ENCODE data around the gene APBA2.

Gene APBA2

GRCh38 chr15:29062179-29062591 lies 176.4 kb downstream of the APBA2 start:
- Histone ChIP-seq H3K4me3 (ENCODE audit: low read depth in 1 of 2, low read length in 2 of 2) (no peak overlapping the region), H3K9ac (ENCODE audit: low read depth in 1 of 2, low read length in 2 of 2) (no peak overlapping the region), H3K27ac (ENCODE audit: low read depth, low read length) (no peak overlapping the region), H3K4me1 (ENCODE audit: control insufficient read depth in 1 of 2, insufficient read depth in 2 of 2, low read length in 2 of 2) (no peaks in the 10 kb centered on the region), H3K36me3 (ENCODE audit: control insufficient read depth in 1 of 2, insufficient read depth in 2 of 2, low read length in 2 of 2) (no peaks in the 10 kb centered on the region), H3K27me3 (ENCODE audit: control insufficient read depth in 1 of 2, insufficient read depth in 2 of 2, low read length in 2 of 2) (no peaks in the 10 kb centered on the region), H3K9me3 (ENCODE audit: control insufficient read depth in 1 of 2, low read length in 2 of 2) (no peaks in the 10 kb centered on the region)

- H3K27me3 ChIP-seq (ENCODE audit: control insufficient read depth in 1 of 2, insufficient read depth in 2 of 2, low read length in 2 of 2) = no peaks in the 10 kb centered on the region
- H3K9ac ChIP-seq (ENCODE audit: low read depth in 1 of 2, low read length in 2 of 2) = no peak overlapping the region
- no peak overlapping the region for H3K4me3 ChIP-seq (ENCODE audit: low read depth in 1 of 2, low read length in 2 of 2)
- H3K36me3 ChIP-seq (ENCODE audit: control insufficient read depth in 1 of 2, insufficient read depth in 2 of 2, low read length in 2 of 2) = no peaks in the 10 kb centered on the region
- H3K4me1 ChIP-seq (ENCODE audit: control insufficient read depth in 1 of 2, insufficient read depth in 2 of 2, low read length in 2 of 2) = no peaks in the 10 kb centered on the region
- no peaks in the 10 kb centered on the region for H3K9me3 ChIP-seq (ENCODE audit: control insufficient read depth in 1 of 2, low read length in 2 of 2)
- no peak overlapping the region for H3K27ac ChIP-seq (ENCODE audit: low read depth, low read length)
Measured at GRCh38 chr15:29062626-29063025, 176.9 kb downstream of the APBA2 start.

DNA sequence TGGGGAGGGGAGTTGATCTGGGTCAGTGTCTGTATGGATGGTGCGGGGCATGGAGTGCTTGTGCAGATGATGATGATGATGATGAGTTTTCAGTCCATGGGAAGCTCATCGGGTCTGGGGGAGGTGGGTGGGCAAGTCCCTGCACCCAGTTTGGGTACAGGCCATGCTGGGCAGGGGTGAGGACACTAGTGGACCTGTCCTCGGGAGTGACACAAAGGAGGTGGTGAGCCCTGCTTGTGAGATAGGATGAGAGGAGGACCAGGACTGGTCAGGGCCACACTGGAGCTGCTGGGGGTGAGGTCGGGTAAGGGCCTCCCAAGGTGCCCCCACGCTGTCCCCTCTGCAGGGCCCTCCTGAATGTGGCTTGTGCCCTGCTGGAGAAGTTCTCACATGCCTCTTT lies 177.9 kb downstream of the APBA2 start:
- no peaks in the 10 kb centered on the region for H3K4me1 ChIP-seq (ENCODE audit: control insufficient read depth in 1 of 2, insufficient read depth in 2 of 2, low read length in 2 of 2)
- H3K27me3 ChIP-seq (ENCODE audit: control insufficient read depth in 1 of 2, insufficient read depth in 2 of 2, low read length in 2 of 2) = no peaks in the 10 kb centered on the region
- H3K27ac ChIP-seq (ENCODE audit: low read depth, low read length) = no peak overlapping the region
- no peaks in the 10 kb centered on the region for H3K36me3 ChIP-seq (ENCODE audit: control insufficient read depth in 1 of 2, insufficient read depth in 2 of 2, low read length in 2 of 2)
- no peak overlapping the region for H3K4me3 ChIP-seq (ENCODE audit: low read depth in 1 of 2, low read length in 2 of 2)
- no peaks in the 10 kb centered on the region for H3K9me3 ChIP-seq (ENCODE audit: control insufficient read depth in 1 of 2, low read length in 2 of 2)
- H3K9ac ChIP-seq (ENCODE audit: low read depth in 1 of 2, low read length in 2 of 2) = no peak overlapping the region

DNA sequence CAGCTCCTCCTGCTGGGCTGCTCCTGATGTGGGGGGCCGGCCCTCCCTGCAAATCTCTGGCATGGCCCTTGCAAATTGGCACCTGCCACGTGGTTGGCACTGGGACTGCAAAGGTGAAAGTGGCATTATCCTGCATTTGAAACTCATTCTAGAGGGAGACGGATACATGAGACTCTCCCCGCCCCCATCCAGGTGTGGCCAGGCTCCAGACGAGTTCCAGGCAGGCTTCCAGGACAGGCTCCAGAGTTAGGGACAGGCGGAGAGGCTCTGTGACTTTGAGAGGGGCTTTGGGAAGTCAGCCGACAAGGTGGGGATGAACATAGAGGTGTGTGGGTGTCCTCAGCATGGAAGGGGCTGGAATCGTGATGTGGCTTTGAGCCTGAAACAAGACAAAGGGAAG lies 178.5 kb downstream of the APBA2 start:
- H3K27me3 ChIP-seq (ENCODE audit: control insufficient read depth in 1 of 2, insufficient read depth in 2 of 2, low read length in 2 of 2) = no peaks in the 10 kb centered on the region
- H3K9me3 ChIP-seq (ENCODE audit: control insufficient read depth in 1 of 2, low read length in 2 of 2) = no peaks in the 10 kb centered on the region
- H3K4me3 ChIP-seq (ENCODE audit: low read depth in 1 of 2, low read length in 2 of 2) = no peak overlapping the region
- H3K36me3 ChIP-seq (ENCODE audit: control insufficient read depth in 1 of 2, insufficient read depth in 2 of 2, low read length in 2 of 2) = no peaks in the 10 kb centered on the region
- H3K9ac ChIP-seq (ENCODE audit: low read depth in 1 of 2, low read length in 2 of 2) = no peak overlapping the region
- H3K27ac ChIP-seq (ENCODE audit: low read depth, low read length) = no peak overlapping the region
- H3K4me1 ChIP-seq (ENCODE audit: control insufficient read depth in 1 of 2, insufficient read depth in 2 of 2, low read length in 2 of 2) = no peaks in the 10 kb centered on the region

DNA sequence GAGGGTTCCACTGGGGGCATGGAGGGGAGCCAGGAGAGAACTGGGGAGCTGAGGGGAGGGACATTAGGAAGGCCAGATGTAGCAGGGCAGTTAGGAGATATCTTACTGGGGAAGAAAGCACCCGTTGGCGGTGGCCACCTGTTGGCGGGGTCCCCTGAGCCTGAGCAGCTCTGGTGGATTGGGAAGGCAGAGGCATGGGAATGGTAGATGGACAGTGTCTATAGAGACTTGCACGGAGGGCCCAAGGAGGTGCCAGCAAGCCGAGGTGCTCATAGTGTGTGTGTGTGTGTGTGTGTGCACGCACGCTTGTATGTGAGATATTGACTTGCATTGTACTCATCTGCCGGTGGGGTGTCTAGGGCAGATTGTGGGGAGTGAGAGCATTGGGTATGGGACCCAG lies 179.0 kb downstream of the APBA2 start:
- H3K36me3 ChIP-seq (ENCODE audit: control insufficient read depth in 1 of 2, insufficient read depth in 2 of 2, low read length in 2 of 2) = no peaks in the 10 kb centered on the region
- no peaks in the 10 kb centered on the region for H3K4me1 ChIP-seq (ENCODE audit: control insufficient read depth in 1 of 2, insufficient read depth in 2 of 2, low read length in 2 of 2)
- no peaks in the 10 kb centered on the region for H3K9me3 ChIP-seq (ENCODE audit: control insufficient read depth in 1 of 2, low read length in 2 of 2)
- H3K9ac ChIP-seq (ENCODE audit: low read depth in 1 of 2, low read length in 2 of 2) = no peak overlapping the region
- no peaks in the 10 kb centered on the region for H3K27me3 ChIP-seq (ENCODE audit: control insufficient read depth in 1 of 2, insufficient read depth in 2 of 2, low read length in 2 of 2)
- no peak overlapping the region for H3K27ac ChIP-seq (ENCODE audit: low read depth, low read length)
- H3K4me3 ChIP-seq (ENCODE audit: low read depth in 1 of 2, low read length in 2 of 2) = no peak overlapping the region

DNA sequence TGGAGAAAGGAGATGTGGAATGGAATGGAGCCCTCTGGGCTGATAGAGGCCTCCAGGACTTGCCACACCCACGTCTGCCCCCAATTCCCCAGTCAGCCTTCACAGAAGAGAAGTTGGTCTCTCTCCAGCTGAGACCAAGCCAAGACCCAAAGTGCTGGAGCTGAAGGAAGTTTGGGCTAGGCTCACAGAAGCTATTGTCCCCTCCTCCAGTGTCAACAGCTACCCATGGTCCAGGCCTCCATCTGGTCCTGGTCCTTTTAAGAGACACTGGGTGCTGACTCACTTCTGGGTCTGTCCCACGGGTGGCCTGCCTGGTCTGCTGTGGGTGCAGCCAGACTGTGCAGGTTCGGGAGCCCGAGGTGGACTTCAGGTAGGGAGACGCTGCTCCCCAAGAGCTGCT lies 179.8 kb downstream of the APBA2 start:
- no peaks in the 10 kb centered on the region for H3K9me3 ChIP-seq (ENCODE audit: control insufficient read depth in 1 of 2, low read length in 2 of 2)
- H3K27me3 ChIP-seq (ENCODE audit: control insufficient read depth in 1 of 2, insufficient read depth in 2 of 2, low read length in 2 of 2) = no peaks in the 10 kb centered on the region
- no peaks in the 10 kb centered on the region for H3K4me1 ChIP-seq (ENCODE audit: control insufficient read depth in 1 of 2, insufficient read depth in 2 of 2, low read length in 2 of 2)
- H3K9ac ChIP-seq (ENCODE audit: low read depth in 1 of 2, low read length in 2 of 2) = no peak overlapping the region
- no peak overlapping the region for H3K4me3 ChIP-seq (ENCODE audit: low read depth in 1 of 2, low read length in 2 of 2)
- no peaks in the 10 kb centered on the region for H3K36me3 ChIP-seq (ENCODE audit: control insufficient read depth in 1 of 2, insufficient read depth in 2 of 2, low read length in 2 of 2)
- H3K27ac ChIP-seq (ENCODE audit: low read depth, low read length) = no peak overlapping the region

- no peak overlapping the region for H3K27ac ChIP-seq (ENCODE audit: low read depth, low read length)
- no peaks in the 10 kb centered on the region for H3K27me3 ChIP-seq (ENCODE audit: control insufficient read depth in 1 of 2, insufficient read depth in 2 of 2, low read length in 2 of 2)
- no peaks in the 10 kb centered on the region for H3K36me3 ChIP-seq (ENCODE audit: control insufficient read depth in 1 of 2, insufficient read depth in 2 of 2, low read length in 2 of 2)
- no peak overlapping the region for H3K9ac ChIP-seq (ENCODE audit: low read depth in 1 of 2, low read length in 2 of 2)
- H3K9me3 ChIP-seq (ENCODE audit: control insufficient read depth in 1 of 2, low read length in 2 of 2) = no peaks in the 10 kb centered on the region
- H3K4me3 ChIP-seq (ENCODE audit: low read depth in 1 of 2, low read length in 2 of 2) = no peak overlapping the region
- no peaks in the 10 kb centered on the region for H3K4me1 ChIP-seq (ENCODE audit: control insufficient read depth in 1 of 2, insufficient read depth in 2 of 2, low read length in 2 of 2)
Measured at GRCh38 chr15:29066310-29066709, 180.5 kb downstream of the APBA2 start.

- no peak overlapping the region for H3K4me3 ChIP-seq (ENCODE audit: low read depth in 1 of 2, low read length in 2 of 2)
- H3K27ac ChIP-seq (ENCODE audit: low read depth, low read length) = no peak overlapping the region
- no peaks in the 10 kb centered on the region for H3K27me3 ChIP-seq (ENCODE audit: control insufficient read depth in 1 of 2, insufficient read depth in 2 of 2, low read length in 2 of 2)
- no peak overlapping the region for H3K9ac ChIP-seq (ENCODE audit: low read depth in 1 of 2, low read length in 2 of 2)
- H3K9me3 ChIP-seq (ENCODE audit: control insufficient read depth in 1 of 2, low read length in 2 of 2) = no peaks in the 10 kb centered on the region
- no peaks in the 10 kb centered on the region for H3K4me1 ChIP-seq (ENCODE audit: control insufficient read depth in 1 of 2, insufficient read depth in 2 of 2, low read length in 2 of 2)
- H3K36me3 ChIP-seq (ENCODE audit: control insufficient read depth in 1 of 2, insufficient read depth in 2 of 2, low read length in 2 of 2) = no peaks in the 10 kb centered on the region
Measured at GRCh38 chr15:29066838-29067237, 181.1 kb downstream of the APBA2 start.

DNA sequence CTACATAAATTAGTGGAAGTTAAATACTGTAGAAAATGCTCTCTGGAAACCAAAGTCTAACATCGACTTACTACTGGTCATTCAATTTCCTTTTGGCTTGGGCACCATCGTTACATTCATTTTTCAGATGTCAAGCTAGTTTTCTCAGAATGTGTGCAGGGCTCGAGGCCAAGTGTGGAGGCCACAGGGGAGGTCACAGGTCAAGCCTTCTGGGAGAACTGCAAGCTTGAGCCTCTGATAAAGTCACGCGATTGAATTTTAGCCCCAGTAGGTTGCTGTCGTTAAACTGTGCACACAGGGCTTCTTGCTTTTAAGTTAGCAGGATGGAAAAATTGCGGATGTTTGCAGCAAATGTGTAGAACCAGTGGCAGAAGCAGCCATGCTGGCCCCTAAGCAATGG lies 182.2 kb downstream of the APBA2 start:
- Histone ChIP-seq H3K27ac (ENCODE audit: low read depth, low read length) (no peak overlapping the region), H3K4me3 (ENCODE audit: low read depth in 1 of 2, low read length in 2 of 2) (no peak overlapping the region), H3K36me3 (ENCODE audit: control insufficient read depth in 1 of 2, insufficient read depth in 2 of 2, low read length in 2 of 2) (no peaks in the 10 kb centered on the region), H3K9ac (ENCODE audit: low read depth in 1 of 2, low read length in 2 of 2) (no peak overlapping the region), H3K9me3 (ENCODE audit: control insufficient read depth in 1 of 2, low read length in 2 of 2) (no peaks in the 10 kb centered on the region), H3K27me3 (ENCODE audit: control insufficient read depth in 1 of 2, insufficient read depth in 2 of 2, low read length in 2 of 2) (no peaks in the 10 kb centered on the region), H3K4me1 (ENCODE audit: control insufficient read depth in 1 of 2, insufficient read depth in 2 of 2, low read length in 2 of 2) (no peaks in the 10 kb centered on the region)

DNA sequence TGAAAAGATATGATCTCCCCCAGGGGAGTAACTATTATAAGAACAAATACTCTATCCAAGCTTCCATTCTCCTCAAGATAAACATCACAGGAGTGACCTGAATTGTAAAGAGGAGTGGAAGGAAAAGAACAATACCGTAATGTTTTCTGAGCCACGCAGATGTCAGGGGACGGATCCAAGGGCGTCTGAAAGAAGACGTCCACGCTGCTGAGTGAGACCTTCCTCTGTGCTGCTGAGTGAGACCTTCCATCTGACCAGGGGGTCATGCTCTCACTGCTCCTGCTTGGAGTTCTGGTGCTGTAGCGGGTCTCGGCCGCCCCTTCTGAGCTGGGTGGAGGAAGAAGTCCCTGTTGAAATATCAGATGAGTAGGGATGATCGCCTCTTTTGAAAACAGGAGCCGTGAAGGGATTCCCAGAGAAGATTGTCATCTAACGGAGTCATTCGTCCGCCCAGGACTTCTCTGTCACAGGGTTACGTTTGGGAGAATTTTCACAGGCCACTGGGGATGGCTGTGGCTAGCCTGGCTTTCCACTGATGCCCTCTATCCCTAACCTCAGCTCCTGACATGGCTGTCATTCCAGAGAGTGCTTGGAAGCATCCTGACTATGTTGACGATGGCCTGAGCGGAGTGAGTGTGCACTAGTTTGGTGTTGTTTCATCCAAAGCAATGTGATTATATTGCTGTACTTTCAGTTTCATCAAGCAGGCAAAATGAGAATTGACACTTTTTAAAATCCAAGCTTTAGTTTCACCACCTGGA lies 184.9 kb downstream of the APBA2 start:
- no peak overlapping the region for H3K9ac ChIP-seq (ENCODE audit: low read depth in 1 of 2, low read length in 2 of 2)

More for the DNA sequence above, 184.9 kb downstream of the APBA2 start:
- Histone ChIP-seq H3K27ac (ENCODE audit: low read depth, low read length) (no peak overlapping the region), H3K36me3 (ENCODE audit: control insufficient read depth in 1 of 2, insufficient read depth in 2 of 2, low read length in 2 of 2) (no peaks in the 10 kb centered on the region), H3K9me3 (ENCODE audit: control insufficient read depth in 1 of 2, low read length in 2 of 2) (no peaks in the 10 kb centered on the region), H3K4me3 (ENCODE audit: low read depth in 1 of 2, low read length in 2 of 2) (no peak overlapping the region), H3K27me3 (ENCODE audit: control insufficient read depth in 1 of 2, insufficient read depth in 2 of 2, low read length in 2 of 2) (no peaks in the 10 kb centered on the region), H3K4me1 (ENCODE audit: control insufficient read depth in 1 of 2, insufficient read depth in 2 of 2, low read length in 2 of 2) (no peaks in the 10 kb centered on the region)
